ENCODE measurements around the gene TNFRSF1B.

TNFRSF1B gene

DNA sequence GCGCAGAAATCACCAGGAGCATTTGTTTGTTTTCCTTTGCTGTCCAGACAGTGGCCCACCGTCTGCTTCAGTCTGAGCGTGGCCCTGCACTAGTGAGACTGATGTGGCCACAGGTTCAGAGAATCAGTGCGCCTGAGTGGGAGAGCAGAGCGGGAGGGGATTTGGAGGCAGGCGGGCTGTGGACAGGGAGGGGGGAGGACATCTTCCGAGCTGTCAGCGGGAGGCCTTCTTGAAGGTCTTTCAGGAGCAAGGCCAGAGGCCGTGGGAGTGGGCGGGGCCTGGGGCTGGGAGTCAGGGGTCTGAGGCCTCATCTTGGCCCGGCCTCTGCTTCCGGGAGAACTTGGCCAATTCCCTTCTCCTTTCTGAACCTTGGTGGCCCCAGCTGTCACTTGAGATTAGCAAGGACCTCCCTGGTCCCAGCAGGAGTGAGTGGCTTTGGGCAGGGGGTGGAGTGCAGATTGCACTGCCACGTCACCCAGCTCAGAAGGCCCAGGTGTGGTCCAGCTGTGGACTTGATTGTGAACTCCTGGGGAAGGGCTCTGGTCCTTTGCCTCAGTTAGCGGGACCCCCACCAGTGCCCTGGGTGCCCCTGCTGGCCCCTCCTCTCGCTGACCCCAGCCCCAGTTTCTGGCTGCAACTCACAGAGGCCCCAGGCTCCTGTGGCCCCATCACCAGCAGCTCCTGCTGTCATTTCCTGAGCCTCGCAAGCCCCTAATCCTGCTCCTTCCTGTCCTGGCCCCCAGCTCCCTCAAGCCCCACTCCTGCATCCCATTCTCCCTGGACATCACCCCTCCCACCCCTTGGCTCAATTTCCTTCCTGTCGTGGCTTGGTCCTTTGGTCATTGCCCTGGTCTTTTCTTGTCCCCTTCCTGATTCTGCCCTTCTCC, 8.4 kb downstream of the TNFRSF1B start:
- Histone ChIP-seq H3K36me3 (ENCODE audit: insufficient read depth) (no peaks in the 10 kb centered on the region), H3K9ac (no peak overlapping the region), H4K20me1 (ENCODE audit: insufficient read depth) (peaks cover 18% of the 10 kb centered on the region; the same call in 1 of the 2 replicates), H3K27me3 (ENCODE audit: insufficient read depth, low read depth) (no peaks in the 10 kb centered on the region), H3K4me2 (no peak overlapping the region), H2AFZ (ENCODE audit: low read depth) (no peak overlapping the region), H3K79me2 (ENCODE audit: insufficient read depth, low read depth) (peaks cover 85% of the 10 kb centered on the region), H3K4me1 (ENCODE audit: low read depth, poor library complexity, severe bottlenecking) (peaks cover 25% of the 10 kb centered on the region), H3K4me3 (IDR thresholded peaks at IDR 0.05; ENCODE audit: insufficient read depth, low read depth, low read length) (no peak overlapping the region), H3K27ac (no peak overlapping the region)
- TF ChIP-seq, protein P1, sequence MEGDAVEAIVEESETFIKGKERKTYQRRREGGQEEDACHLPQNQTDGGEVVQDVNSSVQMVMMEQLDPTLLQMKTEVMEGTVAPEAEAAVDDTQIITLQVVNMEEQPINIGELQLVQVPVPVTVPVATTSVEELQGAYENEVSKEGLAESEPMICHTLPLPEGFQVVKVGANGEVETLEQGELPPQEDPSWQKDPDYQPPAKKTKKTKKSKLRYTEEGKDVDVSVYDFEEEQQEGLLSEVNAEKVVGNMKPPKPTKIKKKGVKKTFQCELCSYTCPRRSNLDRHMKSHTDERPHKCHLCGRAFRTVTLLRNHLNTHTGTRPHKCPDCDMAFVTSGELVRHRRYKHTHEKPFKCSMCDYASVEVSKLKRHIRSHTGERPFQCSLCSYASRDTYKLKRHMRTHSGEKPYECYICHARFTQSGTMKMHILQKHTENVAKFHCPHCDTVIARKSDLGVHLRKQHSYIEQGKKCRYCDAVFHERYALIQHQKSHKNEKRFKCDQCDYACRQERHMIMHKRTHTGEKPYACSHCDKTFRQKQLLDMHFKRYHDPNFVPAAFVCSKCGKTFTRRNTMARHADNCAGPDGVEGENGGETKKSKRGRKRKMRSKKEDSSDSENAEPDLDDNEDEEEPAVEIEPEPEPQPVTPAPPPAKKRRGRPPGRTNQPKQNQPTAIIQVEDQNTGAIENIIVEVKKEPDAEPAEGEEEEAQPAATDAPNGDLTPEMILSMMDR (conservative IDR thresholded peaks at IDR 0.05; ENCODE audit: low read depth, low read length) = no peak

DNA sequence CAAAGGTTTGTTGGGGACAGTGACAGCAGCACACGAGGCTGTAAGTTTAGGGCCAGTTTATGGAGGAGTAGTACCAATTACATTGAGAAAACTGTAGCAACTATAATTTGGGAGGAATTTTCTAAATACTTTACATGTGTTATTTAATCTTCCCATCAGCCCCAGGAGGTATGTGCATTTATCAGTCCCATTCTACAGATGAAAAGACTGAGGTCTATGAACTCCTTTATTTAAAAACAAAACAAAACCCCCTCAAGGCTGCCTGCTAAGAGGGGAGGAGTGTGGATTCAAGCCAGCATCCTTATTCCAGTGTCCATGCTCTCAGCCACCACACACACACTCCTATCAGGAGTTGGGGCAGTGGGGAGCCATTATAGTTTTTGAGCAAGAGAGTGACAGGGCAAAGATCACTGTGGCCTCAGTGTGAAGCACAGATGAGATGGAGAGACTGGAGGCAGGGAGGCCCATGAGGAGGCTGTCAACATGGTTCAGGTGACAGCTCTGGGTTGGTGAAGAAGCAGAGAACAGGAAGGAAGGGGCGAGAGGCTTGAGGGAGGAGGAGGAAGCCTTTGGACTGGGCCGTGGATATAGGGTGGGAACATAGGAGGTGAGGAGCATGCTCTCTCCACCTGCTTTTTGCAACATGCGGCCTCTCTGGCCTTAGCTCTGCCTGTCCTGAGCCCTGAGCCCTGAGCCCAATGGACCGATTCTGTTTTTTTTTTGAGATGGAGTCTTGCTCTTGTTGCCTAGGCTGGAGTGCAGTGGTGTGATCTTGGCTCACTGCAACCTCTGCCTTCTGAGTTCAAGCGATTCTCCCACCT, 9.7 kb downstream of the TNFRSF1B start:
- H3K79me2 ChIP-seq (ENCODE audit: insufficient read depth, low read depth) = peaks cover 76% of the 10 kb centered on the region
- peaks cover 14% of the 10 kb centered on the region; the same call in 1 of the 2 replicates for H4K20me1 ChIP-seq (ENCODE audit: insufficient read depth)
- no peaks in the 10 kb centered on the region for H3K36me3 ChIP-seq (ENCODE audit: insufficient read depth)
- no peak overlapping the region for H3K27ac ChIP-seq
- H3K27me3 ChIP-seq (ENCODE audit: insufficient read depth, low read depth) = no peaks in the 10 kb centered on the region
- H3K9ac ChIP-seq = no peak overlapping the region
- peaks cover 19% of the 10 kb centered on the region for H3K4me1 ChIP-seq (ENCODE audit: low read depth, poor library complexity, severe bottlenecking)
- TF ChIP-seq, protein P1 (conservative IDR thresholded peaks at IDR 0.05; ENCODE audit: low read depth, low read length) = no peak
- H3K4me2 ChIP-seq = no peak overlapping the region
- no peak overlapping the region for H2AFZ ChIP-seq (ENCODE audit: low read depth)
- no peak overlapping the region for H3K4me3 ChIP-seq (IDR thresholded peaks at IDR 0.05; ENCODE audit: insufficient read depth, low read depth, low read length)

DNA sequence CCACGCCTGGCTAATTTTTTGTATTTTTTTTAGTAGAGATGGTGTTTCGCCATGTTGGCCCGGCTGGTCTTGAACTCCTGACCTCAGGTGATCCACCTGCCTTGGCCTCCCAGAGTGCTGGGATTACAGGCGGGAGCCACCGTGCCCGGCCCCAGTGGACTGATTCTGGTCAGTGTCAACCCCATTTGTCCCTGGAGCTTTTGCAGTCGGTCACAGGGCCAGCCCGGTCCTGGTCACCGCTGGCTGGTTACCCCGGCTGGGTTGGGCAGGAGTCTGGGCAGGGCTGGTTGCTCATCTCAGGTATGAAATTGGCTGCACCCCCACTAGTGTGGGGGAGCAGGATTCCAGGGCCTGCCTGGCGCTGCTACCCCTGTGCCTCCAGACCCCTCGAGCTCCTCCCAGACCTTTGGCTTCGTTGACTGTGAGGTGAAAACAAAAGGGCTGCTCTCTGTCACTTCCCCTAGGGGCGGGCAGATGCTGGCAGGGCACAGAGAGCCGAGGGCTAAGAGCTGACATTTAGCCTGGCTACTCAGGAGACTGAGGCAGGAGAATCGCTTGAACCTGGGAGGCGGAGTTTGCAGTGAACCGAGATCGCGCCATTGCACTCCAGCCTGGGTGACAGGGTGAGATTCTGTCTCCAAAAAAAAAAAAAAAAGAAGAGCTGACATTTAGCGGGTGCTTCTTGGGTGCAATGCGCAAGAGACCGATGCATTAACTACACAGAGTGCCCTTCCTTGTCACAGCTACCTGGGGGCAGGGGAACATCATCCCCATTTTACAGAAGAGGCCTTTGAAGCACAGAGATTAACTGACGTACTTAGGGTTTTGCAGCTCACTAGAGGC, 10.6 kb downstream of the TNFRSF1B start:
- Histone ChIP-seq H3K79me2 (ENCODE audit: insufficient read depth, low read depth) (peaks cover 67% of the 10 kb centered on the region), H2AFZ (ENCODE audit: low read depth) (no peak overlapping the region), H3K4me1 (ENCODE audit: low read depth, poor library complexity, severe bottlenecking) (peaks cover 13% of the 10 kb centered on the region), H3K27me3 (ENCODE audit: insufficient read depth, low read depth) (no peaks in the 10 kb centered on the region), H3K36me3 (ENCODE audit: insufficient read depth) (no peaks in the 10 kb centered on the region), H3K4me3 (IDR thresholded peaks at IDR 0.05; ENCODE audit: insufficient read depth, low read depth, low read length) (no peak overlapping the region), H3K4me2 (no peak overlapping the region), H3K27ac (no peak overlapping the region), H4K20me1 (ENCODE audit: insufficient read depth) (peaks cover 9% of the 10 kb centered on the region; the same call in 1 of the 2 replicates), H3K9ac (no peak overlapping the region)
- TF ChIP-seq, protein P1 (conservative IDR thresholded peaks at IDR 0.05; ENCODE audit: low read depth, low read length) = no peak

DNA sequence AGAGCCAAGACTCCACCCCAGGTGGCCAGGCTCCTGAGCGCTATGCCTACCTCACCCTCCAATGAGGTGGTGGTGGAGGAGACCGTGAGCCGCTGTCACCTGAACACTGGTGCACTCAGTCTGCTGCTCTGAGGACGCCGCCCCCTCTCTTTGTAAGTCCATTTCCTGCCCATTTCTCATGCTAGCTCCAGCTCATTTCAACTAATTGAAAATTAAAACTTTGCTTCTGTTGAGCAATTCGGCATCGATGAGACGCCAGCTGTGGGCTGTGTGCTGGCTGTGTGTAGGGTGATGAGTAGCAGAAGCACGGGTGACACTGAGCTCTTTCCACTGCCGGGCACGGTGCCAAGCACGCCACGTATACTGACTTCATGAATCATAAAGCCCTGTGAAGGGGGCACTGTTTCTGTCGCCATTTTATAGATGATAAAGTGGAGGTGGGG, 11.2 kb downstream of the TNFRSF1B start:
- peaks cover 61% of the 10 kb centered on the region for H3K79me2 ChIP-seq (ENCODE audit: insufficient read depth, low read depth)
- H3K27me3 ChIP-seq (ENCODE audit: insufficient read depth, low read depth) = no peaks in the 10 kb centered on the region
- H3K4me1 ChIP-seq (ENCODE audit: low read depth, poor library complexity, severe bottlenecking) = peaks cover 7% of the 10 kb centered on the region
- TF ChIP-seq, protein P1 (conservative IDR thresholded peaks at IDR 0.05; ENCODE audit: low read depth, low read length) = no peak
- H4K20me1 ChIP-seq (ENCODE audit: insufficient read depth) = peaks cover 4% of the 10 kb centered on the region; the same call in 1 of the 2 replicates
- no peaks in the 10 kb centered on the region for H3K36me3 ChIP-seq (ENCODE audit: insufficient read depth)
- H3K9ac ChIP-seq = no peak overlapping the region
- H3K4me3 ChIP-seq (IDR thresholded peaks at IDR 0.05; ENCODE audit: insufficient read depth, low read depth, low read length) = no peak overlapping the region
- no peak overlapping the region for H3K27ac ChIP-seq
- H3K4me2 ChIP-seq = no peak overlapping the region
- no peak overlapping the region for H2AFZ ChIP-seq (ENCODE audit: low read depth)

All from KMS-11 (cell line).